Stimulated activated CD4-positive, alpha-beta T cell treated with anti-CD3 and anti-CD28 coated beads, Interleukin-15, amount 100 ng/mL, for 24 hours (primary cell): ENCODE data around the gene OTX2.

Source experiments
- DNase-seq: peaks from one replicate; pipeline ENCODE4 v3.0.0-alpha.2; 2020

The OTX2 gene

GRCh38 chr14:56811593-56812363, 1.5 kb upstream of the OTX2 start:
- DNase-seq = no peak

- no peak for DNase-seq
These were observed 735 bp upstream of the OTX2 start for GRCh38 chr14:56810836-56811592.

DNA sequence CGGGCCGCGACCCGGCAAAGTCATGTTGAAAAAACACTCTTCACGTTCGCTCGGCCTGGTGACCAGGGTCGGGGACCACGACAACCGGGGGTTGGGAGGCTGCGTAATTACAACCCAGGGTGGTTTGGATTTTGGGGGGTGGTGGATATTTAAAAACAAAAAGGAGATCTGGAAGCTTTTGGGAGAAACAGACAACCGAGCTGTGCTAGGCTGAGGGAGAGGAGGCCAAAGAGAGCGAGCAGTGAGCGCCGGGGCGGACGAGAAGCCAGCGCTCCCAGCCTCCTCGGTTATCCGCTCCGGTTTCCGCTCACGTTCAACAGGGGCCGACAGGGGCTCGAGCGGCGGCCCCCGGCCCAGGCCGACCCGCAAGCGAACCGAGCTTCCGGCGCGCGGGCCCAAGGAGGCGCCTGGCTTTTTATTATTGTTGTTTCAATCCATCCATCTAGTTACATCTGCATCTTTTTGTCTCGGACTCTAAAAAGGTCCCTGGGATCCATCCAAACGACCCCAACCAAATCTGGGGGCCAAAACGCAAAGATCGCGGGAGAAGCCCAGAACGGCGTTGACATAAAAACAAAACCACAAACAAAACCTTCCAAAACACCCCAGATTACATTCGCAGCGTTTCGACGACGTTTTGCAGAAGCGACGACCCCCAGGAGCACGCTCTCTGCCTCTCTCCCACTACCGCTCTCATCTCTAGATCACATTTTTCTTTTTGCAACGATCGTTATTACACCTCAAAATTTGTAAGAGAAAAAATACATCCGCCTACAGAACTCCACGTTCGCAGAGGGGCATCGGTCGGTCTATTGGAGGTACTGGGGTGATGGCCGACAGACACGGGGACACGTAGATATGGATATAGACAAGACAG, 771 bp downstream of the OTX2 start:
- DNase-seq = no peak

DNA sequence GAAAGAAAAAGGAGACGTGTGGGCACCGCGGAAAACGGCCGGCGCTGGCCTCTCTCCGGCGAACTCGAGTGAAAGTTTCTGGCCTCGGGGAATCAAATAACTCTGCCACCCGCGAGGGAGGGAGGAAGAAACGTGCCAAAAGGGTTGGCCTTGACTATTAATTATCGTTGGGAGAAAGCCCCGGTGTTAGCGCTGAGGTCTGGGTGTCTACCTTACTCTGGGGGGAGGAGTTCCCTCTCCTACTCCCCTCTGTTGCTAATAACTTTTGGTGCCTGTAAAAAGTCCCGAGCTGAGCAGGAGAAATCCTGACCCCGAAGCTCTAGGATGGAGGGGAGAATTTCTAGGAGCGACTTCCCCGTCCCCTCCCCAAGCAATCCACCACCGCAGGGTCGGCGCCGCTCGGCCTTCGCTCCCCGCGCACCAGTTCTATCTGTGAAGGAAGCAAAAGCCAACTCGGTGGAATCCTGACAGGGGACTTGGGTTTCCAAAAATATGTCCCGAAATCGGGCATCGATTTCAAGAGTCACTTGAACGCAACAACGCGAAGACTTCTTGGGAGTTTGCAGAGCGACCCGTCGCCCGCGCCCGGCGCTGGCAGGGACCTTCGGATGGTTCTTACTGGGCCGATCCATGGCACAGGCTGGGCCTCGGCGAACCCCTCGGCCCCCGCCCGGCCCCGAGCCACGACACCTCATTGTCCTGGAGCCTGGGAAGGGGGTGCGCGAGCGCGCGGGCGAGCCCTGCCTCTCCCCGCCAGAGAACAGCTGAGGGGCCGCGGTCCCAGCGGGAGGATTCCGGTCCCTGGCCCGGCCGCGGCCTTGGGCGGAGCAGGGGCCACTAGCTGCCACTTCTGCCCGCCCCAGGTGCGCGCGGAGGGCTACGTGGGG, 1.7 kb downstream of the OTX2 start:
- DNase-seq = no peak

DNA sequence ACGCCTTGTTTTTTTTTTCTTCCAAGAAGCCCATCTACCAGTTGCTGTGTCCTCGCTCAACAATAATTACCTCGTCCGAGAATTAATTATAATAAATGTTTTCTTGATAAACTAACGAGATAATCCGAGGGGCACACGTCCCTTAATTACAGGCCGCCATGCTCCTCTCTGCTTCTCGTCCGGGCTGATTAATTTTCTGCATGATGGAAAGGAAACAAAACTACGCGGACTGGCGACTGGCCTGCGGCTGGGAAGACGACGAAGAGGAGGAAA, 2.2 kb downstream of the OTX2 start:
- DNase-seq = no peak

DNA sequence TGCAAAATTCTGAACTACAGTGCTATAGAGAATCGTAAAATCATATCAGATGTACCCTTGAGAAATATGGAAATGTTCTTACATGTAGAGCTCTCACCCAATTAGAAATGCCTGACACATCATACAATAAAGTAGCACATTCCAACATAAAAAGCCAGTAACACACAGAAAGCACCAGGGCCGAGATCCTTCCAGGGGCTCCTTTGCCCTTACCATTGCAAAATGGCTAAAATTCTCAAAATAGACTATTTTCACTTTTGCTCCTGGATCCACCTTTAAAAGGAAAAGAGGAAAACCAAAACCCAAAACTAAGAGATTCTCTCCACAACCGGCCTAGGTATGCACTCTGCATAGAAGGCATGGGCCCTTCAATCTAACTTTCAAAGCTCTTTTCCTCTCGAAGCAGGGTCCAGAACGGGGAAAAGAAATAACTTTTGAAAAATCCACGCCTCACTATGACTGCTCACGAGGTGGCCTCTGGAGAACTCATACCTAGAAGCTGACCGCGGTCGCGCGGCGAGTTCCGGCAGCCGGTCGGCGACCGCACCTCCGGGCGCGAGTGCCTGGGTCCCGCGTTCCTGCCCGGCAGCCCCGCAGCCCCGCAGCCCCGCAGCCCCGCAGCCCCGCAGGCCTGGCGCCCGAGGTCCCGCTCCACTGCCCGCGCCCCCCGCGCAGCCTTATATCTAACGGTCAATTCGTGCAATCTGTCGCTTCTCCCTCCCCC, 2.7 kb downstream of the OTX2 start:
- no peak for DNase-seq

DNA sequence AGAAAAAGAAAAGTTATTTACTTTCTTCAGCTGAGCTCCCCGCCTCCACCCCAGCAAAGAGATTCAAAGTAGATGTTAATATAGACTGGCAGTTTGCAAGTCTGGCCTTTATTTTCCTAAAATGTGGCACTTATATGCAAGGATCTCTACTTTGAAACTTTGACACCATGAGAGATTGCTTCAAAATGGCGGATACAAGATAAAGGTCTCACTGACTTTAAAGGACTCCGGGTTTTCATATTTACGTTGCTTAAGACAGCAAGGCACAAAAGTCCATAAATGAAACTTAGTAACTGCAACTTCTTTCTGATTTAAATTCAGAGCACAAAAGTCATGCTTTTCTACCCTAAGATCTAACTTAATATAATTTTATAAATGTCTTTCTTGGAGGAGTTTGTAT, 3.5 kb downstream of the OTX2 start:
- DNase-seq = no peak

DNA sequence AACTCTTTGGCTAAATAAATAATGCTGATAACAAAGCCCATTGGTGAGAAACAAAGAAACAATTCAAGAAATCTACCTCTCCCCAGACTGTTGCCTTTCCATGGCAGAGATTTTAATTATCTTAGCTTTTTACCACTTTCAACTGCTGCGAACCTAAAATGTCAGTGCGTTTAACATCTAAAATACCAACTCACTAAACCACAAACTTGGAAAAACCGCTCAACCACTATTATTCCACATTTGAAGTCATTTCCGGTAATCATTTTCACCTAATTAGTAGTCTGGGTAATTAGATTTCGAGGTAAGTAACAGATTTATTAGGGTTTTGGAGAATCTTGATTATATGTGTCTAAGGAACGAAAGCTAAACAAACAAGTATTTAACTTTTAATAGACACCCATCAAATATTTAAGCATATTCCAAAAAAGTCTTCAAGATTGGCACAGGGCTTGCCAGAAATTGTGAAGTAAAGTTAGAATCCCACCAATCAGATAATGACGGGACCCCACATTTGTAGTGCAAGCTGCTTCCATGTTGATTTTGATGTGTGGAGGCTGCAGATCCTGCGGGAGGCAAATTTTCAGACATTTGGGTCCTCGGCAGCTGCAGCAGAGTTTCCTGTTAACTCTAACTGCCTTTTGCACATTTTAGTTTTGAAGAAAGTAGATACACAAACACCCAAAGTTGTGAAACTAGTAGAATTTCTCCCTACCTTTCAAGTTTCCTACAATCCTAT, 4.1 kb downstream of the OTX2 start:
- no peak for DNase-seq

DNA sequence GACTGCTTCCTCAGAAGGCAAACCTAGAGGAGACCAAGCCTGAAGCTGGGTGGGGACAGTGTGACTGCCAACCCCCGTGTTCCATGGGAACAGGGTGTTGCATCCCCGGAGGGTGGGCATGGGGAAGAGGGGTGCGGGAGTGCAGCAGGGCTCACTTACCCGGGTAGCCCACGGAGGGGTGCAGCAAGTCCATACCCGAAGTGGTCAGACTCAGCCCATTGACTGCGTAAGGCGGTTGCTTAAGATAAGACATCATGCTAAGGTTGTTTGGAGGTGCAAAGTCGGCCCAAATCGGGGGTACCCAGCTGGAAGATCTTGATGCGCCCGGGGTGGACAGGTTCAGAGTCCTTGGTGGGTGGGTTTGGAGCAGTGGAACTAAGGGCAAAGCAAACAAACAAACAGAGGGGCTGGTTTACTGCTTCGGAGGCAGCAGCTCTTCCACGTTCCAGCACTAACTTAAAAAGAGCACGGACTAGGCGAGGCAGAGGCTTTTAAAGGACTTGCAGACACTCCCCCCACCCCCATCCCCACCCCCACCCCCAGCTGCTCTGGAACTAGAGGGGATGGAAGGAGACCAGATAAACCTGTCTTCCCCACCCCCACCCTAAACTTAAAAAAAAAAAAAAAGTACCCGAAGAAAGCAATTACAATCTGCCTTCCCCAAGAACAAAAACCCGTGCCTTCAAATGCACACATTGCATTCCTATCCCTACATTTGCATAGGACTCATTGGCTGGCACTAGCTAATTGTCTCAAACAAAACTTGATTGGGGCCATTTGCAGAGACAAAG, 4.9 kb downstream of the OTX2 start:
- DNase-seq = no peak

DNA sequence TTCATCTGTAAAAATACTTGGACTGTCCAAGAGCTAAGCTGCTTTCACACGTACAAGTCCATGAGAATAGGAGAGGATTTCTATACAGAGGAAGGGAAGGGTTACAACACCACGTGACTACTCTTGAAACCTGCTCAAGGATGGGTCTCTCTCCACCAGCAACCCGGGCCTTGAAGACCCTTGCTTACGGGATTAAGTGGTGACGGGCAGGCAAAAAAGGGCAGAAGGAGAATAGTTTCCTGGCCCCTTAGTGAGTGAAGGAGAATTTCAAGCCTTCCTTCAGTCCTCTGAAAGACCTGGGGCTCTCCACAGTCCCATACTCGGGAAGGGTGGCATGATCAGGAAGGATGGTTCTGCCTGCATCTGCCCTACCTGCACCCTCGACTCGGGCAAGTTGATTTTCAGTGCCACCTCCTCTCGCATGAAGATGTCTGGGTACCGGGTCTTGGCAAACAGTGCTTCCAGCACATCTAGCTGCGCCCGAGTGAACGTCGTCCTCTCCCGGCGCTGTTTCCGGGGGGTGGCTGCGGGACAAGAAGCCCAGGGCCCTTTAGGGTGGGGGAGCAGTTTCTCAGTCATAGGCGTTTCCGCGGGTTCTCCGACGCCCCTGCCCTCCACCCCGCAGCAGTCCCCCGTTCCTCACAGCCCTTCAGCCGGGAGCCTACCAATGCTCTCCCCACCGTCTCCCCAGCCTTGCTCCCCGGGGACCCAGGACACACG, 6.3 kb downstream of the OTX2 start:
- no peak for DNase-seq

- no peak for DNase-seq
These were observed 8.4 kb downstream of the OTX2 start for GRCh38 chr14:56801920-56802319.

GRCh38 chr14:56799343-56799645, 11.0 kb downstream of the OTX2 start:
- no peak for DNase-seq

DNA sequence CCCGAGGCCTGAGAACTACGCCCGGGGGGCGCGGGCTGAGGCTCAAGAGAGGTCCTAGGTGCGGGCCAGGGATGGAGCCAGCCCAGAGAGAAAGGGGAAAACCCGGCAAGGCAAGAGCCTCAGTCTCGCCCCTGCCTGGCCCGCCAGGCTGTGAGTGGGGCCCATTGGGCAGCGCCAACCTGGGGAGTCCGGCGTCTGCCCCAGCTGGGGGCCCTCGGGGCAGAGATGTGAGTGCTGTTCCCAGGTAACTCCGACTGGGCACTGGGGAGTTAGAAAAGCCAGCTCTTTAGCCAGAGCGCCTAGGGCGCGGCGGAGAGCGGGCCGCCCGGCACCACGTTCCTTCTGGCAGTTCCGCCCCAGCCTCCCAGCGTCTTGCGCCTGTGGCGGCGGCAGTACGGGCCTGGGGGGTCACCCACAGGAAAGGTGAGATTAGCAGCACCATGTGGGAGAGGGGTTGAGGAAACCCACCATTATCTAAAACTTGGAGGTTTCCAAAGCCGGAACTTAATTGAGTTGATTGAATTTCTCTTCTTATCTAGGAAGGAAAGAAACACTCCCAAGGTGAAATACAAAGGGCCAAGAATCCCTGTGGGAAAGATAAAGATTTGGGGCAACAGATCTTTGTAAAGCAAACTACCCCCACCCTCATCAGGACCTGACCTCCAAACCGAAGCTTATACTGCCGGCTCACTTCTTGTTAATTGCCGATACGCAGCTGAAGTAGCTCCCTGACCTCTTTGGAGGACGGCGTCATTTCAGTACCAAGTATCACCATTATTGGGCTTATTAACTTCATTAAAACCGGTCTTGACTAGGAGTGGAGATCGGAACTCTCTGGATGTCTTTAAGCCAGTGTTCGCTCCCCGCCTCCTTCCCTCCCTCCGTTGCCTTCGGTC, 11.6 kb downstream of the OTX2 start:
- no peak for DNase-seq

DNA sequence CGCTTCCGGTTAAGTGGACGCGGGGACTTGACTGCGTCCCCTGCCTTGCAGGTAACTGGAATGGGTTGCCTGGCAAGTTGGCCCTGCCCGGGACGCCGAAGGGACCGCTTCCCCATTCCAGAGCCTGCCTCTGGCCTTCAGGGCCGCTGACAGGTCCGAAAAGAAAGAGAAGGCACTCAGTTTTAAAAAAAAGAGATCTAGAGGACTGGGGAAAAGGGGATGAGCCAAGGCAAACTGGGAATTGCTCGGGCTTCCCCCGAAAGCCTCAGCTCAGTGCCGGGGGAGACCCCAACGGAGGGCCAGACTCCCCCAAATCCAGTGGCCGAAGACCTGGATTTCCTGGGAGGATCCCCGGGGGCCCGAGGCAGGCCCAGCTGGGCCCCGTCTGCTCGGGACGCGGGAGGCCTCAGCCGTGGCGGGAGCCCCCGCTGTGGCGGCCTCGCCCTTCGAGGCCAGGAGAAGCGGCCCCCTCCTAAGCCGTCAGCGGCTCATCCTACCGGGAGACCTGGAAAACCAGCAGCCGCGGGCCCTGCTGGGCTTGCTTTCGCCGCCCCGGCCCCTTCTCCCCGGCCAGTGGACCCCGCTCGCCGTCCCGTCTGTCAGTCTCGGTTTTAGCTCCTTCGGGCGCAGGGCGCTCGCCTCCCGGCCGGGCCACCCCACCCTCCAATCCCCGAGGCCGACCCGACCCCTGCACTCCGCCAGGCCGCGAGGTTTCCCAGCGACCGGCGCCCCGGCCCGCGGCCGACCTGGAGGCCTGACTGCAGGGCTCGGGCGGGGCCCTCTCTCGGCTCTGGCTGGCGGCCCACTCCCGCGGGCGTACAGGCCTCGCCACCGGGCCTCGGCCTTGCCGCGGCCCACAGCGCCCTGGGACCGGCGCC, 12.5 kb downstream of the OTX2 start:
- no peak for DNase-seq

DNA sequence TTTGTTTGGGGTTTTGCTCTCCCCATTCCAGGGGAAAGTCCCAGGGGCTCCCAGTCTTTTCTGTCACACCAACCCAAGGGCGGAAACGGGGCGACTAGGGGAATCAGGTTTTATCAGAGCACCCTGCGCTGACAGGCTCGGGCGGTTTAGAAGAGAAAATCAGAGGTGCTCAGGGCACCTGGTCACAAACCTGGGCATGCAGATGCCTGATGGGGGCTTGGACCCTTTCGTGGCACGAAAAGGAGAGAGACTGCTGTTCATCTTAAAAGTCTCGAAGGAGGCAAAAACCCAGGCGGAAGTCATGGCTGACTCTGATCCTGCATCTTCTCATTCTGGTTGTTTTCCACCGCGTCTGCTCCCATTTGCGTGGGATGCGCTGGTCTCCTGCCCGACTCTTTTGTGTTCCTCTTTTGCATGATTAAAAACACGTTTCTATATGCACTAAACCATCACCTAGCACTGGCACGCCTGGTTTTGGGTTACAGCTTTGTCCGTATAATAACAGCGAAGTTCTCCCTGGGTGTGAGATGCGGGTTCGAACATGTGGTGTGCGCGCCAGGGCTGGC, 13.2 kb downstream of the OTX2 start:
- no peak for DNase-seq

GRCh38 chr14:56796259-56796658, 14.0 kb downstream of the OTX2 start:
- DNase-seq = no peak

GRCh38 chr14:56795284-56795622, 15.0 kb downstream of the OTX2 start:
- DNase-seq = no peak
